Activated naive CD4-positive, alpha-beta T cell (primary cell): ENCODE data around the gene LAMA5.

ENCODE experiments used
- DNase-seq, 4 experiments: peaks; one replicate each; lab custom pipeline; 2025; lab: John Stamatoyannopoulos, UW

The LAMA5 gene

DNA sequence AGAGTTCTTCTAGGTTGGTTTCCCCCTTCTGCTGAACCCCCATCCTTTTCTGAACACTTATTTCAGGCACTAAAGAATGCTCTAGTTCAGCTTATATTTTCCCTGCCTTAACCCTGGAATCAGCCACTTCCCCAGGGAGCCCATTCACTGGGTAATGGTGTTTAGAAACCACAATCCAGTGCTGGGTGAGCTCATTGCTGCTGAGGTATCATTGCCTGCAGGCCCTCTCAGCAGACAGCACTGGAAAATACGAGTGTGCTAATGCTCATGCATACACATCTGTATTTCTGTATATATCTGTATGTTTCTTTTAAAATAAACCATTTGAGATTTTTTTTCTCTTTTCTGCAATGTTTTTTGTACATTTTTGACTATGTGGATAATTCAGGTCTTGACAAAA is 101.7 kb downstream of the LAMA5 start:
- DNase-seq, result no peak

DNA sequence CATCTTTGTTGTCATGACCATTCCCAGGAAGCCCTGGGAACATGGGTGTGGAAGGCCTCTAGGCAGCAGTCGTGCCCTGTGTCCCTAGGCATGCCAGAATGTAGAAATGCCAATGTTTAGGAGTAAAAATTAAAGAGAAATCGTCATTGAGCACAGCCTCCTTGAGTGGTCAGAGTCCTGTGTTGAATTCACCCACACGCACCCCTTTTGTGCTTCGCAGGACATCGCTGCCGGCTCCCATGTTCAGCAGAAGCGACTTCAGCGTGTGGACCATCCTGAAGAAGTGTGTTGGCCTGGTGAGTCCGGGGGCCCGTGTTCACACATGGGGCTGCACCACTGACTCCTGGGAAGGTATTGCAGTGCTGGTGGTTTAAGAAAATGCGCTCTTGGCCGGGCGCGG is 103.7 kb downstream of the LAMA5 start:
- no peak for DNase-seq

DNA sequence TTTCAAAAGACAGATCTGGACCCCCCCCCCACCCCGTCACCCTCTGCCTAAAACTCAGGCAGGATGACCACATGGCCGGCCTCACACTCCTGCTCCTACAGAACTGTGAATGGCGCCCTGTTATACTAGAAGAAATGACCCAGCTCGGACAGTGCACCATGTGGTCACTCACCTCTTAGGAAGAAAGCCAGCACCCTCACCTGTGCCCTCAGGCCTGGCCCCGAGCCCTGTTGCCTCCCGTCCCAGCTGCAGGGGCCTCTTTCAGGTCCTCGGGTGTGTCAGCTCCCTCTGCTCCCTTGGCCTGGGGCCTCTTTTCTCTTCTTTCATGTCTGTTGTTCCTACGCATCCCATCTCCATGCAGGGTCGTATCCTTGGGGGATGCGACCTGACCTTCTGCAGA is 105.0 kb downstream of the LAMA5 start:
- no peak for DNase-seq

DNA sequence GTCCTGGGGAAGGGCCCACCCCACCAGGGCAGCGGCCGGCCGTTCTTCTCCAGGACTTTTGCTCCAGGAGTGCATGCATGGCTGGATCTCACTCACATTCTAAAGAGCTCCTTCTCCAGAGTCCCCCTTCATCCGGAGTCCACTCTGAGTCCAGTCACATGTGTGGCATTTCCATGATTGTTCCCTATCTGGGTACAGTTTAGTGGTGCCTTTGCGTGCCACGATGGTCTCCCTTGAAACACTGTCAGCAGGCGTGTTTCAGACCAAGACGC is 107.9 kb downstream of the LAMA5 start:
- DNase-seq, result no peak
